Measurements from ENCODE around the gene CD70. TPM values are rescaled to one million over a fixed set of nuclear protein-coding genes. Genes with fewer than 3 reads are reported as not detected.

CD70 gene
- total RNA-seq, 1 donor from 2014 or later = not detected

DNA sequence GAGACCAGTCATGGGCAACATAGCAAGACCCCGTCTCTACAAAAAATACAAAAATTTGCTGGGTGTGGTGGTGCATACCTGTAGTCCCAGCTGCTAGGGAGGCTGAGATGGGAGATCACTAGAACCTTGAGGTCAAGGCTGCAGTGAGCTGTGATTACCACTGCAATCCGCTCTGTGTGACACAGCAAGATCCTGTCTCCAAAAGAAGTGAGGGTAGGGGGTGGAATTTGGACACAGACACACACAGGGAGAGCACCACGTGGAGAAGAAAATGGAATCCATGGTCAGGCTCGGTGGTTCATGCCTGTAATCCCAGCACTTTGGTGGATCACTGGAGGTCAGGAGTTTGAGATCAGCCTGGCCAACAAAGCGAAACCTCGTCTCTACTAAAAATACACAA, 51.4 kb downstream of the CD70 start:
- intact Hi-C loops (cut with DNase I) = no loop called here
- DNase-seq (ENCODE audit: low spot score) (no peak), ATAC-seq (no peak)

Other genes starting within 250 kb of the CD70 start
- gene CLPP, start 229.6 kb downstream of the CD70 start, total RNA-seq = 43.8 TPM
- gene ALKBH7, start 218.4 kb downstream of the CD70 start, total RNA-seq = 55.6 TPM
- gene PSPN, start 215.2 kb downstream of the CD70 start, total RNA-seq = 2.1 TPM
- gene GTF2F1, start 198.0 kb downstream of the CD70 start, total RNA-seq = 44.7 TPM
- gene KHSRP, start 166.3 kb downstream of the CD70 start, total RNA-seq = 161 TPM
- 0.27 TPM for gene SLC25A41, start 157.4 kb downstream of the CD70 start, total RNA-seq
- gene SLC25A23, start 131.4 kb downstream of the CD70 start, total RNA-seq = 61.9 TPM
- not detected for gene CRB3, start 126.9 kb downstream of the CD70 start, total RNA-seq
- 5.5 TPM for gene DENND1C, start 109.4 kb downstream of the CD70 start, total RNA-seq
- gene TUBB4A, start 88.8 kb downstream of the CD70 start, total RNA-seq = 47.8 TPM
- 0.62 TPM for gene TNFSF9, start 60.1 kb downstream of the CD70 start, total RNA-seq
- gene TNFSF14, start 79.0 kb upstream of the CD70 start, total RNA-seq = 9.8 TPM
- gene C3, start 129.5 kb upstream of the CD70 start, total RNA-seq = 971 TPM
- 64.1 TPM for gene GPR108, start 146.4 kb upstream of the CD70 start, total RNA-seq
- 131 TPM for gene TRIP10, start 148.5 kb upstream of the CD70 start, total RNA-seq
- gene SH2D3A, start 176.3 kb upstream of the CD70 start, total RNA-seq = 0.45 TPM
- 12.7 TPM for gene VAV1, start 181.6 kb upstream of the CD70 start, total RNA-seq